Mesendoderm (in vitro differentiated cells): ENCODE data around the gene PRKAR1A.

ENCODE experiments used
- DNase-seq: peaks from one replicate; pipeline ENCODE4 v3.0.0; 2013
- H2AK5ac ChIP-seq: 2 replicates; pipeline ENCODE4 v1.6.1; 2013; ENCODE audit warnings: low read length, inconsistent platforms
- H2BK120ac ChIP-seq: 2 replicates; pipeline ENCODE4 v1.6.1; 2013; ENCODE audit warnings: low read depth, mild to moderate bottlenecking, low read length, moderate library complexity, mixed read lengths
- H2BK15ac ChIP-seq: replicated peaks from 2 replicates; pipeline ENCODE4 v1.6.1; 2013; ENCODE audit warnings: low read depth, mild to moderate bottlenecking, moderate library complexity
- H2BK5ac ChIP-seq: 2 replicates; pipeline ENCODE4 v1.6.1; 2013; ENCODE audit warnings: low read length, inconsistent platforms
- H3K18ac ChIP-seq: 2 replicates; pipeline ENCODE4 v1.6.1; 2013; ENCODE audit warnings: mild to moderate bottlenecking, low read length, mixed read lengths
- H3K23ac ChIP-seq: one replicate; pipeline ENCODE4 v1.6.1; 2013; ENCODE audit warnings: low read length
- H3K27ac ChIP-seq: 2 replicates; pipeline ENCODE4 v1.5.1; 2013; ENCODE audit warnings: low read depth, mild to moderate bottlenecking, inconsistent platforms, low read length, moderate library complexity
- H3K27me3 ChIP-seq: 2 replicates; pipeline ENCODE4 v1.6.1; 2013; ENCODE audit warnings: low read length, control low read depth, mild to moderate bottlenecking, inconsistent platforms; ENCODE audit not compliant: insufficient read depth, poor library complexity
- H3K36me3 ChIP-seq: 2 replicates; pipeline ENCODE4 v1.6.1; 2013; ENCODE audit warnings: low read length, inconsistent platforms; ENCODE audit not compliant: control insufficient read depth, insufficient read depth
- H3K4ac ChIP-seq: one replicate; pipeline ENCODE4 v1.6.1; 2013; ENCODE audit warnings: low read depth, mild to moderate bottlenecking, low read length, moderate library complexity
- H3K4me1 ChIP-seq: 2 replicates; pipeline ENCODE4 v1.6.1; 2013; ENCODE audit warnings: low read depth, low read length, inconsistent platforms; ENCODE audit not compliant: control insufficient read depth
- H3K4me2 ChIP-seq: 2 replicates; pipeline ENCODE4 v1.6.1; 2013; ENCODE audit warnings: low read length
- H3K4me3 ChIP-seq: 2 replicates; pipeline ENCODE4 v1.5.1; 2013; ENCODE audit warnings: mild to moderate bottlenecking, low read length
- H3K56ac ChIP-seq: one replicate; pipeline ENCODE4 v1.6.1; 2013; ENCODE audit warnings: low read length
- H3K79me1 ChIP-seq: 2 replicates; pipeline ENCODE4 v1.6.1; 2013; ENCODE audit warnings: low read length, inconsistent platforms
- H3K79me2 ChIP-seq: 2 replicates; pipeline ENCODE4 v1.6.1; 2013; ENCODE audit warnings: mild to moderate bottlenecking, low read length; ENCODE audit not compliant: control insufficient read depth, insufficient read depth
- H3K9ac ChIP-seq: 2 replicates; pipeline ENCODE4 v1.6.1; 2013; ENCODE audit warnings: low read length, inconsistent platforms
- H4K5ac ChIP-seq: one replicate; pipeline ENCODE4 v1.6.1; 2013; ENCODE audit warnings: low read length
- H4K8ac ChIP-seq: one replicate; pipeline ENCODE4 v1.6.1; 2013; ENCODE audit warnings: low read depth, mild to moderate bottlenecking, control low read depth, low read length, moderate library complexity
- WGBS: extraction: QIAGEN DNeasy Blood & Tissue Kit; methylation state at CpG from one replicate; pipeline ENCODE4 v1.1.7; 2013; ENCODE audit warnings: low lambda C conversion rate, missing lambda C conversion rate; ENCODE audit not compliant: insufficient coverage; ENCODE audit errors: extremely low coverage; 5-methylcytosine and 5-hydroxymethylcytosine counted together

PRKAR1A gene

DNA sequence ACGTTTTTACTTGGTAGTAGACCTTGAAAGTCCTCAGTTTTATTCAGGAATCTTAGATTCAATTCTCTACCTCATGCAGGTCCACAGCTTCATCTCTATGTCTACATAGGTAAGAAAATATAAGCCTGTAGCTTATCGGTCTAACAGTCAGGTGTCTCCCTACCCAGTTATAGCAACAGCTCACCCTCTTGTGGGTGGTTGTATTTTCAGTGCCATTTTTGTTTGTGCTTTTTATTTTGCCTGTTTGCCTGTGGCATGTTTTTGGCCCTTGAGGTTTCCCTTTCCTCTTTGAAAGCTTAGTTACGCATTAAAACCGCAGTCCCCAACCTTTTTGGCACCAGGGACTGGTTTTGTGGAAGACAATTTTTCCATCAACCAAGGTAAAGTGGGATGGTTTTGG lies 31.3 kb upstream of the PRKAR1A start:
- Histone ChIP-seq H3K9ac (no peak overlapping the region), H3K4me1 (no peaks in the 10 kb centered on the region), H2BK120ac (no peak overlapping the region), H2BK5ac (no peak overlapping the region), H3K27ac (no peak overlapping the region), H3K36me3 (no peaks in the 10 kb centered on the region), H3K27me3 (no peaks in the 10 kb centered on the region), H3K79me1 (no peaks in the 10 kb centered on the region), H3K4me2 (no peak overlapping the region), H3K4me3 (no peak overlapping the region), H3K23ac (no peak overlapping the region), H4K8ac (no peak overlapping the region), H3K56ac (no peak overlapping the region), H3K79me2 (no peaks in the 10 kb centered on the region), H2BK15ac (no peak overlapping the region), H2AK5ac (no peak overlapping the region), H3K4ac (no peak overlapping the region), H4K5ac (no peak overlapping the region), H3K18ac (no peak overlapping the region)
- no CpG with 5 or more reads among the region's 4 CpGs for WGBS
- DNase-seq, result no peak

DNA sequence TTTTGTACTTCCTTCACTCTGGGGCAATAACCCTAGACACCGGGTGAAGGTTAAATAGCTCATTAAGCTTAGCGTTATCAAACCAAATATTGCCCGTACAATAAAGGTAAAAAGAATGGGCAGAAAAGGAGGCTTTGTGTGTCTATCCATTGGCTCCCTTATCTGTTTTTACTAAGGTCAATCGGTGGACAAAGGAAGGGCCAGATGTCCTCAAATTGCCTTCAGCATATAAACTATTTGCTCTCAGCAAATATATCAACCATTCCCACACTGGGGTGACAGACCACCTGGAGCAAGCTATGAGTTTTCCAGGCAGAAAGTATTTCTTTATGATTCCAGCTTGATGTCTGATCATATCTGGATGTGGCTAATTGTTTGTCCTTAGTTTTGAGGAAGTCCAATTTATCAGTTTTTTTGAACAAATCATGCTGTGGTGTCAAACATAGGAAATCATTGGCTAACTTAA lies 29.6 kb upstream of the PRKAR1A start:
- no peak overlapping the region for H3K4ac ChIP-seq

GRCh38 chr17:68484458-68484857 lies 27.8 kb upstream of the PRKAR1A start:
- Histone ChIP-seq H3K9ac (no peak overlapping the region), H3K79me1 (no peaks in the 10 kb centered on the region), H3K4me3 (no peak overlapping the region), H3K23ac (no peak overlapping the region), H2AK5ac (no peak overlapping the region), H3K4ac (no peak overlapping the region), H3K36me3 (no peaks in the 10 kb centered on the region), H3K18ac (no peak overlapping the region), H4K8ac (no peak overlapping the region), H2BK5ac (no peak overlapping the region), H3K56ac (no peak overlapping the region), H3K4me1 (no peaks in the 10 kb centered on the region), H3K79me2 (no peaks in the 10 kb centered on the region), H4K5ac (no peak overlapping the region), H2BK15ac (no peak overlapping the region), H3K27ac (no peak overlapping the region), H3K27me3 (no peaks in the 10 kb centered on the region), H3K4me2 (no peak overlapping the region), H2BK120ac (no peak overlapping the region)
- no peak for DNase-seq
- WGBS, result no CpG with 5 or more reads among the region's 2 CpGs

More for the DNA sequence above, 29.6 kb upstream of the PRKAR1A start:
- Histone ChIP-seq H3K27me3 (no peaks in the 10 kb centered on the region), H3K79me1 (no peaks in the 10 kb centered on the region), H3K4me1 (no peaks in the 10 kb centered on the region), H3K56ac (no peak overlapping the region), H2BK5ac (no peak overlapping the region), H3K23ac (no peak overlapping the region), H3K4me2 (no peak overlapping the region), H2BK15ac (no peak overlapping the region), H3K4me3 (no peak overlapping the region), H3K9ac (no peak overlapping the region), H3K79me2 (no peaks in the 10 kb centered on the region), H2AK5ac (no peak overlapping the region), H3K36me3 (no peaks in the 10 kb centered on the region), H3K27ac (no peak overlapping the region), H4K5ac (no peak overlapping the region), H3K18ac (no peak overlapping the region), H4K8ac (no peak overlapping the region), H2BK120ac (no peak overlapping the region)
- DNase-seq, result no peak
- WGBS, result no CpG with 5 or more reads among the region's 4 CpGs

GRCh38 chr17:68489919-68490318 lies 22.3 kb upstream of the PRKAR1A start:
- Histone ChIP-seq H3K79me1 (no peaks in the 10 kb centered on the region), H4K8ac (no peak overlapping the region), H3K79me2 (no peaks in the 10 kb centered on the region), H3K36me3 (no peaks in the 10 kb centered on the region), H3K4me2 (no peak overlapping the region), H3K4me3 (no peak overlapping the region), H4K5ac (no peak overlapping the region), H3K9ac (no peak overlapping the region), H2BK120ac (no peak overlapping the region), H2BK15ac (no peak overlapping the region), H2AK5ac (no peak overlapping the region), H3K4ac (no peak overlapping the region), H3K4me1 (no peaks in the 10 kb centered on the region), H2BK5ac (no peak overlapping the region), H3K56ac (no peak overlapping the region), H3K27me3 (no peaks in the 10 kb centered on the region), H3K18ac (no peak overlapping the region), H3K27ac (no peak overlapping the region), H3K23ac (no peak overlapping the region)
- DNase-seq, result no peak
- no CpG with 5 or more reads among the region's 4 CpGs for WGBS

DNA sequence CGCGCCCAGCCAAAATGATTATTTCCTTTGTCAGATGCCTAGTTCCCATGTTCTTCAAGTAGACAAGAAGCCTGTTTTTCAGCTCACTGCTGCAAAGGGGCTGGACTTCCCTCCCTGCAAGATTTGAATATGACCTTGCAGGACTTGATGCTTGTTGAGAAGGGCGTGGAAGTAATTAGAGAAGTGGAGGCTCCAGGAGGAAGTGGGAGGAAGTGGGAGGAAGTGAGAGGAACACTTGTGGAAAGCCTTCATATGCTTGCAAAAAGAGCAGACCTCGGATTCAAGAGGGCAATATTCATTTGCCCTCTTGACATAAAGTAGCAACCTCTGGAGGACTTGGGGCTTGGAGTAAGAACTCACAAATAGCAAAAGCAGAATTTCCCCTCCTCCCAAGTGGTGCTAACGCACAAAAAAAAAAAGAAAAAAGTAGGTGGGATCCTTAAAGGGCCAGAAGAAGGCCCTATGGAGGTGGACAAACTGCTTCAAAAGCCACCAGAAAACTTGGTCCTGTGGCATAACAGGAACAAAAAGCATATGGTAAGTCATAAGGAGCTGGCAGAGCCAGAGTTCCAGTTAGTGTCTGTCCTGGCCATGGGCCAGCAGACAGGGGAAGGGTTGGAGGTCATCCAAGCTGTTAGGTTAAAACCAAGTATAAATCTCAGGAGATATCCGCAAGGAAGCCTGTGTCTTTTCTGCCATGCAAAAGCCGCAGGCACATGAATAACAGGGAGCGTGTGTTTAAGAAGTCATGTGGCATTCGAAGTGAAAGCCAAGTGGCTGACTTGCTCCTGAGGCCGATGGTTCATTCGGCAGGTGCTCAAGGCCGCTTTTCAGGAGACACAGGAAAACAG lies 20.6 kb upstream of the PRKAR1A start:
- Histone ChIP-seq H3K56ac (no peak overlapping the region), H3K4me2 (no peak overlapping the region), H2BK5ac (no peak overlapping the region), H2BK120ac (no peak overlapping the region), H3K27me3 (no peaks in the 10 kb centered on the region), H3K27ac (no peak overlapping the region), H3K9ac (no peak overlapping the region), H4K8ac (no peak overlapping the region), H2AK5ac (no peak overlapping the region), H4K5ac (no peak overlapping the region), H3K18ac (no peak overlapping the region), H2BK15ac (no peak overlapping the region), H3K23ac (no peak overlapping the region), H3K36me3 (no peaks in the 10 kb centered on the region), H3K4ac (no peak overlapping the region), H3K4me3 (no peak overlapping the region), H3K4me1 (no peaks in the 10 kb centered on the region), H3K79me1 (no peaks in the 10 kb centered on the region), H3K79me2 (no peaks in the 10 kb centered on the region)
- no CpG with 5 or more reads among the region's 12 CpGs for whole genome bisulfite sequencing
- DNase-seq, result no peak
